Hepatocyte (in vitro differentiated cells): ENCODE results near the gene MFSD2A.

Experiments used
- EZH2 ChIP-seq: fragments of 200-600 bp; sonication (generic); IDR thresholded peaks from 2 replicates; pipeline ENCODE4 v1.6.1; 2016; ENCODE audit warnings: antibody characterized with exemption, mild to moderate bottlenecking, borderline replicate concordance
- TF ChIP-seq, protein P1 (sequence below): fragments of 200-600 bp; sonication (generic); IDR thresholded peaks from 2 replicates; pipeline ENCODE4 v1.5.1; 2016; ENCODE audit warnings: antibody characterized with exemption, mild to moderate bottlenecking; ENCODE audit not compliant: poor library complexity

DNA sequence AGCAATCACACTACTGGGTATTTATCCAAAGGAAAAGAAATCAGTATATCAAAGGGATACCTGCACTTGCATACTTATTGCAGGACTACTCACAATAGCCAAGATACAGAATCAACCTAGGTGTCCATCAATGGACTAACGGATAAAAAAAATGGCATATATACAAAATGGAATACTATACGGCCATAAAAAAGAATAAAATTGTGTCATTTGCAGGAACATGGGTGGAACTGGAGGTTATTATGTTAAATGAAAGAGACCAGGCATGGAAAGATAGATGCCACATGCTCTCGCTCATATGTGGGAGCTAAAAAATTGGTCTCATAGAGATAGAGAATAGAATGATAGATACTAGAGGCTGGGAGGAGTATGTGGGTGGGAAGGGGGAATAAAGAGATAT is 56.3 kb downstream of the MFSD2A start:
- TF ChIP-seq EZH2 = no peak
- TF ChIP-seq, protein P1, sequence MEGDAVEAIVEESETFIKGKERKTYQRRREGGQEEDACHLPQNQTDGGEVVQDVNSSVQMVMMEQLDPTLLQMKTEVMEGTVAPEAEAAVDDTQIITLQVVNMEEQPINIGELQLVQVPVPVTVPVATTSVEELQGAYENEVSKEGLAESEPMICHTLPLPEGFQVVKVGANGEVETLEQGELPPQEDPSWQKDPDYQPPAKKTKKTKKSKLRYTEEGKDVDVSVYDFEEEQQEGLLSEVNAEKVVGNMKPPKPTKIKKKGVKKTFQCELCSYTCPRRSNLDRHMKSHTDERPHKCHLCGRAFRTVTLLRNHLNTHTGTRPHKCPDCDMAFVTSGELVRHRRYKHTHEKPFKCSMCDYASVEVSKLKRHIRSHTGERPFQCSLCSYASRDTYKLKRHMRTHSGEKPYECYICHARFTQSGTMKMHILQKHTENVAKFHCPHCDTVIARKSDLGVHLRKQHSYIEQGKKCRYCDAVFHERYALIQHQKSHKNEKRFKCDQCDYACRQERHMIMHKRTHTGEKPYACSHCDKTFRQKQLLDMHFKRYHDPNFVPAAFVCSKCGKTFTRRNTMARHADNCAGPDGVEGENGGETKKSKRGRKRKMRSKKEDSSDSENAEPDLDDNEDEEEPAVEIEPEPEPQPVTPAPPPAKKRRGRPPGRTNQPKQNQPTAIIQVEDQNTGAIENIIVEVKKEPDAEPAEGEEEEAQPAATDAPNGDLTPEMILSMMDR = no peak
